ENCODE data around the gene KCNQ1.

DNA sequence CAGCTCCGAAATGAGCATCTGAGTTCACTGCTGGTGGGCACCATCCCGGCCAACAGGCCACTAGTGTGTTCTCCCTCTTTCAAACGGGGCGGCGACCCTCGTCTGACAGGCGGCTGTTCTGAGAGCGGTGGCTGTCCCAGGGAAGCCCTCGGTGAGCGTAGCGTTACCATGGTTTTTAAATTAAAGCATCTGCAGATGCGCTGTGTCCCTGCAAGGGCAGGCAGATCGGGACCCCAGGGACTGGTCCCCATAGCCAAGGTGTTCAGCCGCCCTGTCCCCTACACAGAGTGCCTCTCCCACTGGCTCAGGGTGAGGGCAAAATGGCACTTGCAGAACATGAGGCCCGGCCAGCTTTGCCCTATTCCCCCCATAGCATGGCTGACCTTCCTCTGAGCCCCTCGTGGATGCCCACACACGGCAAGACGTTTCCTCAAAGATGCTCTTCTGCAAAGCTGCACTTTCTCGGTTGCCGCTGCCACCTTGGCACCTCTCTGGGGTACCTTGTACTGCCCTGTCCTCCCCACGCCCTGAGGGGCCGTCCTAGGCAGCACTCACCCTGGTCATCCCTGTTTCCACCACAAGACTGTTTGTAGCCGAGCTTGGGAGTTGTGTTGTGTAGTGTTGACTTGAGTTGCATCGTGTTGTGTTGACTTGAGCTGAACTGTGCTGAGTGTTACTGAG is 306.9 kb downstream of the KCNQ1 start:
- TF ChIP-seq CTCF (IDR thresholded peaks at IDR 0.05): no peak
- TF ChIP-seq POLR2A (IDR thresholded peaks at IDR 0.05): no peak
- no peak for TF ChIP-seq POLR2AphosphoS5 (IDR thresholded peaks at IDR 0.05; ENCODE audit: insufficient read depth in 1 of 2, low read depth in 1 of 2)
